IMR-90 (cell line): Measurements from ENCODE around the gene SPON1. TPM values are rescaled to one million over a fixed set of nuclear protein-coding genes. Genes with fewer than 3 reads are reported as not detected.

Experiments
- ATAC-seq: fragments of 200-7000 bp; cut with Tn5 transposase; 2 replicates; pipeline ENCODE4 v1.9.1; 2020; ENCODE audit warnings: low read depth, mild to moderate bottlenecking, moderate library complexity
- BruUV-seq: library from RNA; stranded (reverse); fragments of 400-500 nt; replicated peaks from 2 replicates; lab custom pipeline; 2021; lab: Mats Ljungman, UMichigan
- CTCF ChIA-PET: fragments of 300-600 bp; formaldehyde crosslinking; extraction: SDS; loops from one replicate; lab custom pipeline; 2021; ENCODE audit warnings: antibody characterized with exemption; lab: Yijun Ruan, JAX
- POLR2A ChIA-PET: fragments of 300-600 bp; sonication (Branson Sonifier 250); formaldehyde crosslinking; loops from one replicate; lab custom pipeline; 2022; ENCODE audit warnings: antibody characterized with exemption; ENCODE audit not compliant: unreplicated experiment; lab: Charles Lee
- DNase-seq: peaks from one replicate; pipeline ENCODE4 v3.0.0; 2013
- H2AFZ ChIP-seq: replicated peaks from 2 replicates; pipeline ENCODE3; 2013; ENCODE audit warnings: low read length, mild to moderate bottlenecking; ENCODE audit not compliant: poor library complexity
- H2AK5ac ChIP-seq: 2 replicates; pipeline ENCODE4 v1.6.1; 2013; ENCODE audit warnings: low read depth, low read length, inconsistent platforms
- H2AK9ac ChIP-seq: replicated peaks from 2 replicates; pipeline ENCODE3; 2013; ENCODE audit warnings: mild to moderate bottlenecking, low read depth, low read length, moderate library complexity; ENCODE audit not compliant: poor library complexity
- H2BK120ac ChIP-seq: 2 replicates; pipeline ENCODE4 v1.6.1; 2013; ENCODE audit warnings: low read depth, low read length, inconsistent platforms
- H2BK15ac ChIP-seq: 3 replicates; pipeline ENCODE4 v1.6.1; 2013; ENCODE audit warnings: low read depth, low read length, inconsistent platforms
- H2BK20ac ChIP-seq: 2 replicates; pipeline ENCODE4 v1.6.1; 2013; ENCODE audit warnings: low read depth, mild to moderate bottlenecking, inconsistent platforms, low read length, moderate library complexity
- H2BK5ac ChIP-seq: 2 replicates; pipeline ENCODE4 v1.6.1; 2013; ENCODE audit warnings: mild to moderate bottlenecking, low read depth, low read length, inconsistent platforms; ENCODE audit not compliant: poor library complexity, severe bottlenecking
- H3K14ac ChIP-seq: replicated peaks from 2 replicates; pipeline ENCODE4 v1.6.1; 2013; ENCODE audit warnings: low read depth, low read length, inconsistent platforms
- H3K18ac ChIP-seq: 2 replicates; pipeline ENCODE4 v1.6.1; 2013; ENCODE audit warnings: low read depth, low read length, control low read depth
- H3K23ac ChIP-seq: 2 replicates; pipeline ENCODE4 v1.6.1; 2013; ENCODE audit warnings: low read depth, low read length, inconsistent platforms
- H3K27ac ChIP-seq: 2 replicates; pipeline ENCODE4 v1.5.1; 2013; ENCODE audit warnings: mild to moderate bottlenecking, control low read depth, low read length; ENCODE audit not compliant: insufficient read depth
- H3K27me3 ChIP-seq: 2 replicates; pipeline ENCODE4 v1.6.1; 2013; ENCODE audit warnings: low read length; ENCODE audit not compliant: control insufficient read depth, insufficient read depth
- H3K36me3 ChIP-seq: 2 replicates; pipeline ENCODE4 v1.6.1; 2013; ENCODE audit warnings: low read length, mixed read lengths; ENCODE audit not compliant: control insufficient read depth, insufficient read depth
- H3K4ac ChIP-seq: 2 replicates; pipeline ENCODE4 v1.6.1; 2013; ENCODE audit warnings: low read depth, low read length, inconsistent platforms
- H3K4me1 ChIP-seq: 2 replicates; pipeline ENCODE4 v1.6.1; 2013; ENCODE audit warnings: low read length, mixed read lengths; ENCODE audit not compliant: control insufficient read depth, insufficient read depth
- H3K4me2 ChIP-seq: 2 replicates; pipeline ENCODE4 v1.6.1; 2013; ENCODE audit warnings: low read depth, mild to moderate bottlenecking, control low read depth, low read length, moderate library complexity
- H3K4me3 ChIP-seq: 2 replicates; pipeline ENCODE4 v1.5.1; 2013; ENCODE audit warnings: low read depth, mild to moderate bottlenecking, control low read depth, low read length, moderate library complexity; ENCODE audit not compliant: insufficient read depth
- H3K56ac ChIP-seq: 2 replicates; pipeline ENCODE4 v1.6.1; 2013; ENCODE audit warnings: low read length, inconsistent platforms; ENCODE audit not compliant: insufficient read depth; ENCODE audit errors: extremely low read depth
- H3K79me1 ChIP-seq, 2 experiments: 2 replicates each; pipeline ENCODE4 v1.6.1; 2013; ENCODE audit warnings: low read length in 2 of 2, inconsistent platforms in 1 of 2, low read depth in 1 of 2
- H3K9ac ChIP-seq: 2 replicates; pipeline ENCODE4 v1.6.1; 2013; ENCODE audit warnings: low read depth, low read length, control low read depth
- H3K9me1 ChIP-seq: 2 replicates; pipeline ENCODE4 v1.6.1; 2013; ENCODE audit warnings: low read length, inconsistent platforms; ENCODE audit not compliant: insufficient read depth
- H3K9me3 ChIP-seq: 2 replicates; pipeline ENCODE4 v1.6.1; 2013; ENCODE audit warnings: low read length; ENCODE audit not compliant: control insufficient read depth, insufficient read depth
- H4K20me1 ChIP-seq: 2 replicates; pipeline ENCODE4 v1.6.1; 2013; ENCODE audit warnings: low read length, inconsistent platforms; ENCODE audit not compliant: insufficient read depth
- H4K5ac ChIP-seq: 2 replicates; pipeline ENCODE4 v1.6.1; 2013; ENCODE audit warnings: mild to moderate bottlenecking, low read depth, low read length, control low read depth
- H4K8ac ChIP-seq, 2 experiments: 2 replicates each; pipeline ENCODE4 v1.6.1; 2013; ENCODE audit warnings: low read depth in 2 of 2, low read length in 2 of 2, control low read depth in 1 of 2, inconsistent platforms in 1 of 2
- H4K91ac ChIP-seq: 2 replicates; pipeline ENCODE4 v1.6.1; 2013; ENCODE audit warnings: low read depth, low read length, inconsistent platforms; ENCODE audit not compliant: insufficient read depth
- BHLHE40 ChIP-seq: fragments of 150-350 bp; IDR thresholded peaks from 2 replicates; pipeline ENCODE4 v1.6.1; 2016; ENCODE audit warnings: mild to moderate bottlenecking, low read depth, low read length
- CHD1 ChIP-seq: IDR thresholded peaks from 2 replicates; pipeline ENCODE4 v1.6.1; 2012; ENCODE audit warnings: low read depth, low read length, improper control_type of control experiment
- MAZ ChIP-seq: IDR thresholded peaks from 2 replicates; pipeline ENCODE4 v1.6.1; 2012; ENCODE audit warnings: low read depth, mild to moderate bottlenecking, low read length, improper control_type of control experiment, moderate library complexity, borderline replicate concordance
- NFE2L2 ChIP-seq: fragments of 150-350 bp; IDR thresholded peaks from 2 replicates; pipeline ENCODE4 v1.6.1; 2016; ENCODE audit warnings: low read depth, mild to moderate bottlenecking, low read length
- POLR2A ChIP-seq: IDR thresholded peaks from 2 replicates; pipeline ENCODE4 v1.6.1; 2012; ENCODE audit warnings: mild to moderate bottlenecking, low read depth, low read length
- RAD21 ChIP-seq: IDR thresholded peaks from 2 replicates; pipeline ENCODE4 v1.6.1; 2012; ENCODE audit warnings: low read length, improper control_type of control experiment
- RFX5 ChIP-seq: IDR thresholded peaks from 2 replicates; pipeline ENCODE4 v1.8.0; 2012; ENCODE audit warnings: low read depth, mild to moderate bottlenecking, low read length, moderate library complexity
- SMC3 ChIP-seq: fragments of 150-350 bp; IDR thresholded peaks from 2 replicates; pipeline ENCODE4 v1.6.1; 2016; ENCODE audit warnings: low read depth, mild to moderate bottlenecking, antibody characterized with exemption, low read length, moderate library complexity
- WGBS, 2 experiments: methylation state at CpG; one replicate each; pipeline versions ENCODE4 v1.1.5 to v1.1.7; 2013; ENCODE audit warnings: missing lambda C conversion rate in 2 of 2; ENCODE audit not compliant: insufficient read length in 1 of 2; ENCODE audit errors: extremely low coverage in 2 of 2; 5-methylcytosine and 5-hydroxymethylcytosine counted together
- dilution Hi-C: fragments of 300-500 bp; cut with HindIII; formaldehyde crosslinking; loops from one replicate; pipeline ENCODE4 v1.14.3; 2018; ENCODE audit warnings: low sequenced_read_pairs; ENCODE audit not compliant: unreplicated experiment
- in situ Hi-C: fragments of 300-500 bp; cut with MboI; formaldehyde crosslinking; loops from 3 replicates; pipeline ENCODE4 v1.14.3; 2019; ENCODE audit warnings: low sequenced_read_pairs, inconsistent platforms, mixed read lengths
- intact Hi-C: fragments of 100-400 bp; cut with micrococcal nuclease; formaldehyde crosslinking; loops from 2 replicates; pipeline ENCODE4 v1.10.0; 2022
- polyA plus RNA-seq, 3 experiments: library from polyadenylated mRNA; depleted of rRNA; stranded (reverse); fragments of >200 nt; gene quantifications; 2 replicates each; pipeline ENCODE4 v1.2.3, GENCODE V29; 2012; ENCODE audit warnings: low replicate concordance in 1 of 3
- total RNA-seq: library from RNA; depleted of rRNA; stranded (reverse); fragments of >200 nt; gene quantifications from 2 replicates; pipeline ENCODE4 v1.2.3, GENCODE V29; 2012
- TF ChIP-seq, protein P1 (sequence below): conservative IDR thresholded peaks from 2 replicates; pipeline ENCODE4 v1.5.1; 2012; ENCODE audit warnings: mild to moderate bottlenecking, low read depth, low read length, improper control_type of control experiment
- TF ChIP-seq, protein P2 (sequence below): fragments of 150-350 bp; IDR thresholded peaks from 2 replicates; pipeline ENCODE4 v1.6.1; 2017; ENCODE audit warnings: mild to moderate bottlenecking, antibody characterized with exemption, low read length, low read depth

Gene SPON1
- total and polyA plus RNA-seq, 2 of the 4 experiments (the other 2 are of a cell fraction), result 0.62 to 0.72 TPM

GRCh38 chr11:13955971-13956421 lies 6.5 kb upstream of the SPON1 start:
- Histone ChIP-seq H3K4me3 (no peak overlapping the region), H3K14ac (no peak overlapping the region), H3K36me3 (no peaks in the 10 kb centered on the region), H3K9ac (no peak overlapping the region), H2AFZ (peak overlapping the region; percentile 26), H3K56ac (no peak overlapping the region), H2BK20ac (no peak overlapping the region), H3K4me1 (no peaks in the 10 kb centered on the region), H2AK5ac (no peak overlapping the region), H3K4ac (no peak overlapping the region), H3K4me2 (no peak overlapping the region), H3K9me3 (no peaks in the 10 kb centered on the region), H3K79me1 (no peaks in the 10 kb centered on the region), H3K23ac (no peak overlapping the region), H4K20me1 (no peaks in the 10 kb centered on the region), H3K27ac (no peak overlapping the region), H4K91ac (no peak overlapping the region), H4K8ac (no peak overlapping the region), H2AK9ac (no peak overlapping the region), H2BK120ac (no peak overlapping the region), H2BK15ac (no peak overlapping the region), H3K18ac (no peak overlapping the region), H4K5ac (no peak overlapping the region), H3K9me1 (no peaks in the 10 kb centered on the region), H3K27me3 (peaks cover 53% of the 10 kb centered on the region), H2BK5ac (no peak overlapping the region)
- ATAC-seq (peak; percentile 88), DNase-seq (peak; percentile 71)
- no TSS peak for BruUV-seq
- 58% methylated on average over 2 of the region's 5 CpGs; no CpG with 5 or more reads in 1 of the 2 experiments for WGBS, 2 experiments
- ChIA-PET CTCF (interaction anchor here (0.6 to 2.9 kb wide), 6 partner anchors 9 to 429 kb away, joined by 3 to 25 read pairs (median 4); no protein-coding TSS in a partner anchor), POLR2A (no interaction called here)
- TF ChIP-seq CHD1 (no peak), RAD21 (peak; percentile 94), BHLHE40 (no peak), MAZ (no peak), POLR2A (no peak), RFX5 (no peak), NFE2L2 (no peak), SMC3 (peak; percentile 99)
- TF ChIP-seq, protein P1, sequence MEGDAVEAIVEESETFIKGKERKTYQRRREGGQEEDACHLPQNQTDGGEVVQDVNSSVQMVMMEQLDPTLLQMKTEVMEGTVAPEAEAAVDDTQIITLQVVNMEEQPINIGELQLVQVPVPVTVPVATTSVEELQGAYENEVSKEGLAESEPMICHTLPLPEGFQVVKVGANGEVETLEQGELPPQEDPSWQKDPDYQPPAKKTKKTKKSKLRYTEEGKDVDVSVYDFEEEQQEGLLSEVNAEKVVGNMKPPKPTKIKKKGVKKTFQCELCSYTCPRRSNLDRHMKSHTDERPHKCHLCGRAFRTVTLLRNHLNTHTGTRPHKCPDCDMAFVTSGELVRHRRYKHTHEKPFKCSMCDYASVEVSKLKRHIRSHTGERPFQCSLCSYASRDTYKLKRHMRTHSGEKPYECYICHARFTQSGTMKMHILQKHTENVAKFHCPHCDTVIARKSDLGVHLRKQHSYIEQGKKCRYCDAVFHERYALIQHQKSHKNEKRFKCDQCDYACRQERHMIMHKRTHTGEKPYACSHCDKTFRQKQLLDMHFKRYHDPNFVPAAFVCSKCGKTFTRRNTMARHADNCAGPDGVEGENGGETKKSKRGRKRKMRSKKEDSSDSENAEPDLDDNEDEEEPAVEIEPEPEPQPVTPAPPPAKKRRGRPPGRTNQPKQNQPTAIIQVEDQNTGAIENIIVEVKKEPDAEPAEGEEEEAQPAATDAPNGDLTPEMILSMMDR, result peak; percentile 88
- TF ChIP-seq, protein P2, sequence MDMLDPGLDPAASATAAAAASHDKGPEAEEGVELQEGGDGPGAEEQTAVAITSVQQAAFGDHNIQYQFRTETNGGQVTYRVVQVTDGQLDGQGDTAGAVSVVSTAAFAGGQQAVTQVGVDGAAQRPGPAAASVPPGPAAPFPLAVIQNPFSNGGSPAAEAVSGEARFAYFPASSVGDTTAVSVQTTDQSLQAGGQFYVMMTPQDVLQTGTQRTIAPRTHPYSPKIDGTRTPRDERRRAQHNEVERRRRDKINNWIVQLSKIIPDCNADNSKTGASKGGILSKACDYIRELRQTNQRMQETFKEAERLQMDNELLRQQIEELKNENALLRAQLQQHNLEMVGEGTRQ, result peak; percentile 57; the same call in 1 of the 2 replicates
- dilution Hi-C loops (no loop called here), in situ Hi-C loops (loop anchor here (5.0 kb wide), 1 partner anchor 291 kb away; no protein-coding TSS in a partner anchor), intact Hi-C loops (loop anchor here (1.0 to 5.0 kb wide), 4 partner anchors 85 to 293 kb away; no protein-coding TSS in a partner anchor)
